ENCODE results near the gene LSM2.

The LSM2 gene

GRCh38 chr6:31750411-31751022, 56.2 kb downstream of the LSM2 start:
- no peak for DNase-seq (ENCODE audit: low read depth)

- no peak for DNase-seq (ENCODE audit: low read depth)
These were observed 57.3 kb downstream of the LSM2 start for GRCh38 chr6:31749301-31750036.
